ENCODE data around the gene GGT6. TPM values are rescaled to one million over a fixed set of nuclear protein-coding genes. Genes with fewer than 3 reads are reported as not detected.

Gene GGT6
- polyA plus RNA-seq, 2 donors = 49.5 to 72.3 TPM

DNA sequence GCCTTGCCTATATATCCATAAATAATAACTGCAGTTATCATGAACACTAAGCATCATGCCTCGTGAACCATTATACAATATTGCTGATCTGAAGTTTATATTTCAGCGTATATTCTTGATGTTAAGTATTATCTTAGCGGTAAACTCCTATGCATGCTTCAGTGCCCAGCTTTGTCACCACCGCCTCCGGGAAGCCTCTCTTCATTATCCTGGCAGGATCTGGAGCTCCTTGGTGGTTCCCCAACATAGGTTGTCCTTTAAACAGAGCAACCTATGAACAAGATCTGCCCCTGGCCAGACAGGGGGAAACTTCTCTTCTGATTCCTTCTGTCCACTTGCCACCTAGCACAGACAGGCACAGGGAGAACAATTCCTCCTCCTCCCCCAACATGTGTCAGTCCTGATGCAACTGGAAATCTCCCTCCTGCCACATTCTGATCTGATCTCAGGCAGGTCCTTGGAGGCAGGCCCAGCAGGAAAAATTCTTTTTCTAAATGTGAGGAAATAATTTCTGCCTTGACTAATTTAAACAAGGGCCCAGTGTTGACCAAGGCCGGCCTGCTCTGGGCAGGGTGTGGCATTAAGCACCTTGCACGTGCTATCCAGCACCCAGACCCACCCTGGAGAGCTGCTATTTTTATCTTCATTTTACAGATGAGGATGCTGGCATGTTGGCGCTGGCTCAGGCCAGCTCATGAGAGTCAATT, 39.3 kb downstream of the GGT6 start:
- H3K4me1 ChIP-seq (ENCODE audit: control insufficient read depth in 2 of 2, insufficient read depth in 2 of 2, low read length in 1 of 2) = peaks cover 0 to 20% of the 10 kb centered on the region in 2 donors
- no peaks in the 10 kb centered on the region for H3K9me3 ChIP-seq (ENCODE audit: control insufficient read depth in 2 of 2, insufficient read depth in 1 of 2, low read depth in 1 of 2, low read length in 1 of 2)
- no peaks in the 10 kb centered on the region for H3K27me3 ChIP-seq (ENCODE audit: control insufficient read depth in 1 of 2, insufficient read depth in 2 of 2, low read length in 2 of 2)
- H3K4me3 ChIP-seq (ENCODE audit: low read depth in 1 of 2, low read length in 2 of 2) = no peak overlapping the region
- peak overlapping the region; percentile 16 to 74 for H3K27ac ChIP-seq (ENCODE audit: low read depth in 2 of 2, low read length in 1 of 2)
- H3K36me3 ChIP-seq (ENCODE audit: control insufficient read depth in 2 of 2, insufficient read depth in 2 of 2, low read length in 1 of 2) = peaks cover 0 to 5% of the 10 kb centered on the region in 2 donors
- WGBS, 2 donors = 69 to 77% methylated on average over 8 of the region's 8 CpGs

DNA sequence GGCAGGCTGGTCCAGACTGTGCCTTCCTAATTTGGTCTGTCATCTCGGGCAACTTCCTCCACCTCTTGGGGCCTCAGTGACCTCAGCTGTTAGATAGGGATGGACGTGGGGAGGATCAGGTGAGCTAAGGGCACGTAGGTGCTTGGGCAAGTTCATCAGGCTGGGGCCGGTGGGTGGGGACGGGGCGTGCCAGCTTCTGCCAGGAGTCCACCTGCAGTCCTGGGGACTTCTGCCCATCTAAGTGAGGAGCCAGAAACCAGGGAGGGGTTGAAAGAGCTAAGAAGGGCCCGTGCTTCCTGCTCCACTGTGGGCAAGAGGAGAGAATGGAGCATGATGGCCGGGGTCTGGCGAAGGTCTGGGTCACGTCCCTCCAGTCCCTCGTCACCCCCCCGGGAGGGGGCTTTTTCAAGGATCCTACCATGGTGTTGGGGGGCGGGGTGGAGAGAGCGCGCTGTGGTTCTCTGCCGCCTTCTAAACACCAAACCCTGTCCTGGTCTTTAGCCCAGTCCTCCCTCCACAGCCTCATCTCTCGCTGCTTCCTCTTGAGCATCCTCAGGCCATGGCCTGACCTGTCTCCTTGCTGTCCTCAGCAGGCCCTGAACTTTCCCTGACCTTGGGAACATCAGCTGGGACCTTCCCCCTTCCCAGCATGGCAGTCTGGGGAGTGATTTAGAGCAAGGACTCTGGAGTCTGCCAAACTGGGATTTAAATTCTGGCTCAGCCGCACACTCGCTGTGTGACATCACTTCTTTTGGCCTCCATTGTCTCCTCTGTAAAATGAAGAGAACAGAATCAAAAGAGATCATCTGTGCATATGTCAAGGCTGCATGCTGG, 40.1 kb downstream of the GGT6 start:
- H3K9me3 ChIP-seq (ENCODE audit: control insufficient read depth in 2 of 2, insufficient read depth in 1 of 2, low read depth in 1 of 2, low read length in 1 of 2) = no peaks in the 10 kb centered on the region
- H3K27ac ChIP-seq (ENCODE audit: low read depth in 2 of 2, low read length in 1 of 2) = peak overlapping the region; percentile 72 to 74
- no peaks in the 10 kb centered on the region for H3K36me3 ChIP-seq (ENCODE audit: control insufficient read depth in 2 of 2, insufficient read depth in 2 of 2, low read length in 1 of 2)
- 73 to 77% methylated on average over 19 of the region's 19 CpGs for WGBS, 2 donors
- H3K27me3 ChIP-seq (ENCODE audit: control insufficient read depth in 1 of 2, insufficient read depth in 2 of 2, low read length in 2 of 2) = no peaks in the 10 kb centered on the region
- peaks cover 0 to 17% of the 10 kb centered on the region in 2 donors for H3K4me1 ChIP-seq (ENCODE audit: control insufficient read depth in 2 of 2, insufficient read depth in 2 of 2, low read length in 1 of 2)
- H3K4me3 ChIP-seq (ENCODE audit: low read depth in 1 of 2, low read length in 2 of 2) = no peak overlapping the region

DNA sequence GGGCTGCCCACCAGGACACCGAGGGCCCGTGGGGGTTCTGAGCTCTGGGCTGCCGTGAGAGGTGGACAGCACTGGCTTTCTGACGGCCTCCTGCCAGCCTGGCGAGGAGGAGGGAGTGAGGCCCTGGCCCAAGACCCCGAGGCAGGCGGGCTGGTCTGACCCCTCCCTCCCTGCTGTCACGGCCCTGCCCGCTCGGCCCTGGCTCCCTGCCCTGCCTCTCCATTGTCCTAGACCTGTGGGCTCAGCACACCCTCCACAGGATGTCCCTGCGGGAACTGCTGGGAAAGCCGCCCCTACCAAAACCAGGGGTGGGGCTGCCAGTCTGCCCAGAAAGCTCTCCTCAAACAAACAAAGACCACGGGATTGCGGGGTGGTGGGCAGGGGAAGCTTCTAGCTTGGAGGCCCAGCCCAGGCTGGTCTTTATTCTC, 41.0 kb downstream of the GGT6 start:
- Histone ChIP-seq H3K27me3 (ENCODE audit: control insufficient read depth in 1 of 2, insufficient read depth in 2 of 2, low read length in 2 of 2) (no peaks in the 10 kb centered on the region), H3K9me3 (ENCODE audit: control insufficient read depth in 2 of 2, insufficient read depth in 1 of 2, low read depth in 1 of 2, low read length in 1 of 2) (no peaks in the 10 kb centered on the region), H3K27ac (ENCODE audit: low read depth in 2 of 2, low read length in 1 of 2) (peak overlapping the region; percentile 72 to 74), H3K4me3 (ENCODE audit: low read depth in 1 of 2, low read length in 2 of 2) (no peak overlapping the region), H3K36me3 (ENCODE audit: control insufficient read depth in 2 of 2, insufficient read depth in 2 of 2, low read length in 1 of 2) (no peaks in the 10 kb centered on the region), H3K4me1 (ENCODE audit: control insufficient read depth in 2 of 2, insufficient read depth in 2 of 2, low read length in 1 of 2) (peaks cover 0 to 22% of the 10 kb centered on the region in 2 donors)
- 46 to 48% methylated on average over 11 to 14 of the region's 14 CpGs for WGBS, 2 donors

GRCh38 chr17:4518901-4519300, 41.5 kb downstream of the GGT6 start:
- Histone ChIP-seq H3K27ac (ENCODE audit: low read depth in 2 of 2, low read length in 1 of 2) (peak overlapping the region; percentile 66 to 72), H3K9me3 (ENCODE audit: control insufficient read depth in 2 of 2, insufficient read depth in 1 of 2, low read depth in 1 of 2, low read length in 1 of 2) (no peaks in the 10 kb centered on the region), H3K4me1 (ENCODE audit: control insufficient read depth in 2 of 2, insufficient read depth in 2 of 2, low read length in 1 of 2) (peaks cover 0 to 27% of the 10 kb centered on the region in 2 donors), H3K4me3 (ENCODE audit: low read depth in 1 of 2, low read length in 2 of 2) (no peak overlapping the region), H3K36me3 (ENCODE audit: control insufficient read depth in 2 of 2, insufficient read depth in 2 of 2, low read length in 1 of 2) (no peaks in the 10 kb centered on the region), H3K27me3 (ENCODE audit: control insufficient read depth in 1 of 2, insufficient read depth in 2 of 2, low read length in 2 of 2) (no peaks in the 10 kb centered on the region)
- 82 to 86% methylated on average over 10 of the region's 10 CpGs for WGBS, 2 donors

GRCh38 chr17:4516735-4517134, 43.6 kb downstream of the GGT6 start:
- H3K27ac ChIP-seq (ENCODE audit: low read depth in 2 of 2, low read length in 1 of 2) = peak overlapping the region in 1 of 2 donors; percentile 63
- H3K36me3 ChIP-seq (ENCODE audit: control insufficient read depth in 2 of 2, insufficient read depth in 2 of 2, low read length in 1 of 2) = peaks cover 0 to 6% of the 10 kb centered on the region in 2 donors
- H3K27me3 ChIP-seq (ENCODE audit: control insufficient read depth in 1 of 2, insufficient read depth in 2 of 2, low read length in 2 of 2) = no peaks in the 10 kb centered on the region
- no peaks in the 10 kb centered on the region for H3K9me3 ChIP-seq (ENCODE audit: control insufficient read depth in 2 of 2, insufficient read depth in 1 of 2, low read depth in 1 of 2, low read length in 1 of 2)
- H3K4me1 ChIP-seq (ENCODE audit: control insufficient read depth in 2 of 2, insufficient read depth in 2 of 2, low read length in 1 of 2) = peaks cover 0 to 33% of the 10 kb centered on the region in 2 donors
- WGBS, 2 donors = 43 to 56% methylated on average over 11 of the region's 11 CpGs
- H3K4me3 ChIP-seq (ENCODE audit: low read depth in 1 of 2, low read length in 2 of 2) = no peak overlapping the region

DNA sequence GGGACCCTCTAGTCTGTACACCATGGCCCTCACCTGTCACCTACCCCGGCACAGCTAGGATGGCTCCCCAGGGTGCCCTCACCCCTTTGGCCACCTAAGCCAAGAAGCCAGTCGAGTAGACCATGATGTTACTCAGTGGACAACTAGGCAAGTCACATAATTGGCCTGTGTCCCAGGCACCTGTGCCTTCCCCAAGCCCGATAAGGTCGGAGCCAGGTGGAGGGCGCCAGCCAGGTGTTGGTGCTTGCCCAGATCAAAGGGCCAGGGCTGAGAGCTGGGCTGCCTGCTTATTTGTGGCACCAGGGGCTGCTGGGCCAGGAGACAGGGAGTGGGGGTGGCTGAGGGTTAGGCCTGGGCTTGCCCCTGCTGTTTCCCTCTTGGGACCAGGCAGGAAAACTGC, 44.9 kb downstream of the GGT6 start:
- H3K9me3 ChIP-seq (ENCODE audit: control insufficient read depth in 2 of 2, insufficient read depth in 1 of 2, low read depth in 1 of 2, low read length in 1 of 2) = no peaks in the 10 kb centered on the region
- WGBS, 2 donors = 56 to 68% methylated on average over 5 of the region's 5 CpGs

GRCh38 chr17:4514779-4515178, 45.6 kb downstream of the GGT6 start:
- Histone ChIP-seq H3K4me3 (ENCODE audit: low read depth in 1 of 2, low read length in 2 of 2) (no peak overlapping the region), H3K27ac (ENCODE audit: low read depth in 2 of 2, low read length in 1 of 2) (peak overlapping the region in 1 of 2 donors; percentile 5), H3K36me3 (ENCODE audit: control insufficient read depth in 2 of 2, insufficient read depth in 2 of 2, low read length in 1 of 2) (peaks cover 0 to 6% of the 10 kb centered on the region in 2 donors), H3K9me3 (ENCODE audit: control insufficient read depth in 2 of 2, insufficient read depth in 1 of 2, low read depth in 1 of 2, low read length in 1 of 2) (no peaks in the 10 kb centered on the region), H3K4me1 (ENCODE audit: control insufficient read depth in 2 of 2, insufficient read depth in 2 of 2, low read length in 1 of 2) (peaks cover 0 to 33% of the 10 kb centered on the region in 2 donors), H3K27me3 (ENCODE audit: control insufficient read depth in 1 of 2, insufficient read depth in 2 of 2, low read length in 2 of 2) (no peaks in the 10 kb centered on the region)
- WGBS, 2 donors = 87% methylated on average over 11 of the region's 11 CpGs

More for the DNA sequence above, 44.9 kb downstream of the GGT6 start:
- Histone ChIP-seq H3K4me1 (ENCODE audit: control insufficient read depth in 2 of 2, insufficient read depth in 2 of 2, low read length in 1 of 2) (peaks cover 0 to 34% of the 10 kb centered on the region in 2 donors), H3K36me3 (ENCODE audit: control insufficient read depth in 2 of 2, insufficient read depth in 2 of 2, low read length in 1 of 2) (peaks cover 0 to 6% of the 10 kb centered on the region in 2 donors), H3K4me3 (ENCODE audit: low read depth in 1 of 2, low read length in 2 of 2) (no peak overlapping the region), H3K27me3 (ENCODE audit: control insufficient read depth in 1 of 2, insufficient read depth in 2 of 2, low read length in 2 of 2) (no peaks in the 10 kb centered on the region), H3K27ac (ENCODE audit: low read depth in 2 of 2, low read length in 1 of 2) (peak overlapping the region in 1 of 2 donors; percentile 1)

GRCh38 chr17:4514206-4514605, 46.2 kb downstream of the GGT6 start:
- no peak overlapping the region for H3K4me3 ChIP-seq (ENCODE audit: low read depth in 1 of 2, low read length in 2 of 2)
- no peaks in the 10 kb centered on the region for H3K9me3 ChIP-seq (ENCODE audit: control insufficient read depth in 2 of 2, insufficient read depth in 1 of 2, low read depth in 1 of 2, low read length in 1 of 2)
- peaks cover 0 to 30% of the 10 kb centered on the region in 2 donors for H3K4me1 ChIP-seq (ENCODE audit: control insufficient read depth in 2 of 2, insufficient read depth in 2 of 2, low read length in 1 of 2)
- H3K36me3 ChIP-seq (ENCODE audit: control insufficient read depth in 2 of 2, insufficient read depth in 2 of 2, low read length in 1 of 2) = peaks cover 0 to 6% of the 10 kb centered on the region in 2 donors
- H3K27ac ChIP-seq (ENCODE audit: low read depth in 2 of 2, low read length in 1 of 2) = peak overlapping the region; percentile 32 to 56
- WGBS, 2 donors = 59 to 68% methylated on average over 7 of the region's 7 CpGs
- H3K27me3 ChIP-seq (ENCODE audit: control insufficient read depth in 1 of 2, insufficient read depth in 2 of 2, low read length in 2 of 2) = no peaks in the 10 kb centered on the region

DNA sequence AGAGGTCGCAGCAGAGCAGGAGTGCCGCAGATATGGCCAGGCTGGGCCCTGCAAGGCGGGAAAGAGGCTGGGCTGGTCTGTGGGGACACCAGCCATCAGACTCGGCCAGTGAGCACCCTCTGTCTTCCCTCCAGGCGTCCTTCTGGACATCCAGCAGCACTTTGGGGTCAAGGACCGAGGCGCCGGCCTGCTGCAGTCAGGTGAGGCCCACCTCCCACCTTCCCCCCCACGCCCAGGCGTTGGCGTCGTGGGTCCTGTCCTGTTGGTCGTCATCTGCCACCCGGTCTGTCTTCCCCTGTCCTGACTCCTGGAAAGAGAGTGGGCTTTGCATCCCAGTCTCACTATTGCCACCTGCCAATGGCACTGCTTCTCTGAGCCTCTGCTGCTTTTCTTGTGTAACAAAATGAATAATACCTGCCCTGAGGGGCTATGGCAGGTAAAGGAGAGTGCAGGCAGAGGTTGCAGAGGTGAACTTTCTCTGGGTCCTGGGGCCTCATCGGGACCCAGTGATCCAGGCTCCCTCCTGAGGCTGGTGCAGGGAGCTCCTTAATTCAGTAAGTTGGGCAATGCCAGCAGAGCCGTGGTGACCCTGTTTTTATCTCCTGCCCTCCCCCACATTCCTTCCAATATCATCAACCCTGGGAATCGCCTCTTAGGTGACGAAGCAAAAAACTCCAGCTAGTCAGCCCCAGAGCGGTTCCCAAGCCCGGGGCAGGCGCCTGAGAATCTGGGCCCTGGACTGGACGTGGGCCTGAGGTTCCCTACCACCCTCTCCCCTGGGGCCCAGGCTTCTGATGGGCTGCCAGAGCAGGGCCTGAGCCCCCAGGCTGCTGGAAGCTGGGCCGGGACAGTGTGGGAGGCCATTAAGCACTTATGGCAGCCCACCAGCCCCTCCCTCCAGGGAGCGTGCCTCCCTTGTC, 47.0 kb downstream of the GGT6 start:
- Histone ChIP-seq H3K9me3 (ENCODE audit: control insufficient read depth in 2 of 2, insufficient read depth in 1 of 2, low read depth in 1 of 2, low read length in 1 of 2) (no peaks in the 10 kb centered on the region), H3K4me1 (ENCODE audit: control insufficient read depth in 2 of 2, insufficient read depth in 2 of 2, low read length in 1 of 2) (peaks cover 0 to 28% of the 10 kb centered on the region in 2 donors)

More for the DNA sequence above, 47.0 kb downstream of the GGT6 start:
- Histone ChIP-seq H3K4me3 (ENCODE audit: low read depth in 1 of 2, low read length in 2 of 2) (peak overlapping the region in 1 of 2 donors; percentile 1), H3K27ac (ENCODE audit: low read depth in 2 of 2, low read length in 1 of 2) (peak overlapping the region; percentile 32 to 56), H3K27me3 (ENCODE audit: control insufficient read depth in 1 of 2, insufficient read depth in 2 of 2, low read length in 2 of 2) (no peaks in the 10 kb centered on the region), H3K36me3 (ENCODE audit: control insufficient read depth in 2 of 2, insufficient read depth in 2 of 2, low read length in 1 of 2) (peaks cover 0 to 6% of the 10 kb centered on the region in 2 donors)
- 81 to 85% methylated on average over 23 to 24 of the region's 24 CpGs for WGBS, 2 donors

Measured in esophagus (tissue), 2 donors.